Adrenal gland (tissue), 12 donors: Measurements from ENCODE around the gene LDB2. TPM values are rescaled to one million over a fixed set of nuclear protein-coding genes. Genes with fewer than 3 reads are reported as not detected.

Experiments
- DNase-seq, 7 donors: peaks; one replicate each; pipeline ENCODE4 v3.0.0-alpha.2; 2019 to 2020
- H3K27ac ChIP-seq, 5 donors: fragments of 200-600 bp; sonication (generic) in 4 of 5; 1 replicate in 3 of 5; 2 replicates in 2 of 5; pipeline versions ENCODE4 v1.5.1 to v1.8.0; 2016 to 2020; ENCODE audit warnings: mild to moderate bottlenecking in 1 of 5
- H3K27me3 ChIP-seq: fragments of 200-600 bp; 2 replicates; pipeline ENCODE4 v1.8.0; 2021
- H3K36me3 ChIP-seq, 2 donors: fragments of 200-600 bp; replicated peaks in 1 of 2; 1 replicate in 1 of 2; 2 replicates in 1 of 2; pipeline versions ENCODE4 v1.5.1 to v1.8.0; 2018 to 2022
- H3K4me1 ChIP-seq, 2 donors: fragments of 200-600 bp; replicated peaks in 1 of 2; 1 replicate in 1 of 2; 2 replicates in 1 of 2; pipeline versions ENCODE4 v1.5.1 to v1.8.0; 2018 to 2021
- H3K4me3 ChIP-seq, 4 donors: fragments of 200-600 bp; sonication (generic) in 3 of 4; one replicate each; pipeline ENCODE4 v1.5.1; 2016 to 2018
- H3K9me3 ChIP-seq, 3 donors: fragments of 200-600 bp; sonication (generic) in 1 of 3; replicated peaks in 1 of 3; 1 replicate in 2 of 3; 2 replicates in 1 of 3; pipeline versions ENCODE4 v1.5.1 to v1.8.0; 2016 to 2021
- POLR2A ChIP-seq, 2 donors: fragments of 450-650 bp; IDR thresholded peaks; one replicate each; pipeline ENCODE4 v1.6.1; 2017; ENCODE audit warnings: antibody characterized with exemption in 2 of 2, mild to moderate bottlenecking in 2 of 2, moderate library complexity in 1 of 2
- WGBS, 4 donors: extraction: QIAGEN DNeasy Blood & Tissue Kit in 2 of 4; methylation state at CpG; one replicate each; pipeline versions ENCODE4 v1.1.5 to v1.1.7; 2013 to 2017; 5-methylcytosine and 5-hydroxymethylcytosine counted together
- intact Hi-C, 2 donors: fragments of 100-400 bp; cut with DNase I; formaldehyde crosslinking; loops; one replicate each; pipeline versions ENCODE4 v1.14.1 to v1.15.0; 2022 to 2023
- polyA plus RNA-seq, 3 donors: library from polyadenylated mRNA; stranded (reverse); fragments of 200-250 nt in 2 of 3; fragments of 350-450 nt in 1 of 3; fragmentation: Illumina TruSeq in 1 of 3; extraction: RNeasy Lipid Tissue Mini Kit (QIAGEN cat#74804) in 1 of 3; gene quantifications; one replicate each; pipeline ENCODE4 v1.2.3, GENCODE V29; 2013 to 2014
- total RNA-seq, 9 donors: library from RNA; depleted of rRNA in 4 of 9; stranded (reverse); fragments of >200 nt in 4 of 9; fragments of 120-200 nt in 1 of 9; fragmentation: NEBNext Ultra II Directional in 1 of 9; extraction: Animal tissue kit (Norgen Biotek cat#: 25700) in 1 of 9; gene quantifications; one replicate each; pipeline versions ENCODE4 v1.1.0 to v1.2.4, GENCODE V29; 2013 to 2023
- TF ChIP-seq, protein P1 (sequence below), 6 experiments: fragments of 450-650 bp in 4 of 6; fragments of 200-600 bp in 2 of 6; sonication (generic) in 1 of 6; IDR thresholded peaks; 1 replicate in 5 of 6; 2 replicates in 1 of 6; pipeline versions ENCODE4 v1.5.1 to v1.8.0; 2016 to 2021; ENCODE audit warnings: antibody characterized with exemption in 6 of 6, mild to moderate bottlenecking in 2 of 6, moderate library complexity in 1 of 6
- donor health status: healthy with polysubstance abuse.
- donor health status: Bipolar disorder and iron deficiency.
- donor health status: DM: yes; HTN: yes; CAD: no.
- donor health status: DM: no; HTN: no; CAD: no.
- donor health status: DM: no; HTN: no; CAD: no.
- donor health status: DM: yes; HTN: yes; CAD: no.

Gene LDB2
- total and polyA plus RNA-seq, 12 donors, result 17.1 to 51.1 (median 27.0) TPM

DNA sequence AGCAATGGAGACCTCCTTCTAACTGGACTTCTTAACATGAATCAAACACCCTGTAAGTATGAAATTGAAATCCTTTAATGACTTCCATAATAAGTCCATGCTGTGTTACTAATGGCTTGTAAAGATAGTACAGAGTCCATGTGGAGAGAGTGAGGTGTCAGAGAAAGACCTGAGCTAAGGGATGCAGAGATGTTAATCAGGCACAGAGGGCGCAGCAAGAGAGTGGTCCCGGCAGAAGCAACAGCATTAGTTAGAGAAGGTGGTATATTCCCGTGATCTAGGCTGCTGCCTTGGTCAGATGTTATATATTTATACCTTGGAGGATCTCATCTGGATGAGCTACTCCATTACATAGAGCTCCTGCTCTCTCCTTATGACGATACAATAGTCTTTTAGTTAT is 295.3 kb downstream of the LDB2 start:
- Histone ChIP-seq H3K36me3 (no peaks in the 10 kb centered on the region), H3K27me3 (no peaks in the 10 kb centered on the region), H3K4me3 (no peak overlapping the region), H3K4me1 (peaks cover 0 to 7% of the 10 kb centered on the region in 2 donors), H3K9me3 (no peaks in the 10 kb centered on the region), H3K27ac (no peak overlapping the region)
- no peak for TF ChIP-seq POLR2A (IDR thresholded peaks at IDR 0.05)
- TF ChIP-seq, protein P1, sequence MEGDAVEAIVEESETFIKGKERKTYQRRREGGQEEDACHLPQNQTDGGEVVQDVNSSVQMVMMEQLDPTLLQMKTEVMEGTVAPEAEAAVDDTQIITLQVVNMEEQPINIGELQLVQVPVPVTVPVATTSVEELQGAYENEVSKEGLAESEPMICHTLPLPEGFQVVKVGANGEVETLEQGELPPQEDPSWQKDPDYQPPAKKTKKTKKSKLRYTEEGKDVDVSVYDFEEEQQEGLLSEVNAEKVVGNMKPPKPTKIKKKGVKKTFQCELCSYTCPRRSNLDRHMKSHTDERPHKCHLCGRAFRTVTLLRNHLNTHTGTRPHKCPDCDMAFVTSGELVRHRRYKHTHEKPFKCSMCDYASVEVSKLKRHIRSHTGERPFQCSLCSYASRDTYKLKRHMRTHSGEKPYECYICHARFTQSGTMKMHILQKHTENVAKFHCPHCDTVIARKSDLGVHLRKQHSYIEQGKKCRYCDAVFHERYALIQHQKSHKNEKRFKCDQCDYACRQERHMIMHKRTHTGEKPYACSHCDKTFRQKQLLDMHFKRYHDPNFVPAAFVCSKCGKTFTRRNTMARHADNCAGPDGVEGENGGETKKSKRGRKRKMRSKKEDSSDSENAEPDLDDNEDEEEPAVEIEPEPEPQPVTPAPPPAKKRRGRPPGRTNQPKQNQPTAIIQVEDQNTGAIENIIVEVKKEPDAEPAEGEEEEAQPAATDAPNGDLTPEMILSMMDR (IDR thresholded peaks at IDR 0.05), result no peak
- intact Hi-C loops, result no loop called here
- DNase-seq, result no peak
- WGBS, 4 donors, result 79 to 97% (median 90%) methylated on average over 4 of the region's 4 CpGs

DNA sequence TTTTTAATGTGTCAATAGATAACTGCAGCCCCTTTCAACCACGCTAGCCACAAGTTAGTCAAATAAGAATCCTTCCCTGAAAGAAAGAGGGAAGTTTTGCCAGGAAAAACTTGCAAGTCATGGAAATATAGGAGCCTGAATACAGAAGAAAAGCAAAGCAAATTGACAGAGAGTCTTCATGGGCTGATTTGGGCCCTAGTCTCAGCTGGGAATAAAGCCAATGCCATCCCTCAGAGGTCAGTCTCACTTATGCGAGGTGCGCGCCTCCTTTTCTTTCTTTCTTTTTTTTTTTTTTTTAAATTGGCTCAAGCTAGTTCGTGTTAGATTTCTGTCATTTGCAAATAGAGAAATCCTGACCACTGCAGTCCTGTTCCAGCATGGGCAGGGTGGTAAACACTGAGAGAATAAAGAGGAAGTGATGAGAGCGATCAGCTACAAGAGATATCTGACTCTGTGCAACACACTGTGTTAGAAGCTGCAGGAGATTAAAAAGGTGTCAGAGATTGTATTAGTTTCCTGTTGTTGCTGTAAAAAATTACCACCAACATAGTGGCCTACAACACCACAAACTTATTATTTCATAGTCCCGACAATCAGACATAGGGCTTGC is 299.7 kb downstream of the LDB2 start:
- intact Hi-C loops, result no loop called here
- no peak for TF ChIP-seq POLR2A (IDR thresholded peaks at IDR 0.05)
- TF ChIP-seq, protein P1 (IDR thresholded peaks at IDR 0.05), result no peak
- no peak overlapping the region for H3K27ac ChIP-seq
- no peaks in the 10 kb centered on the region for H3K36me3 ChIP-seq
- no peak overlapping the region for H3K4me3 ChIP-seq
- H3K9me3 ChIP-seq, result no peaks in the 10 kb centered on the region
- H3K27me3 ChIP-seq, result no peaks in the 10 kb centered on the region
- no peak for DNase-seq
- WGBS, 4 donors, result 64 to 76% (median 67%) methylated on average over 7 of the region's 7 CpGs
- H3K4me1 ChIP-seq, result no peaks in the 10 kb centered on the region

DNA sequence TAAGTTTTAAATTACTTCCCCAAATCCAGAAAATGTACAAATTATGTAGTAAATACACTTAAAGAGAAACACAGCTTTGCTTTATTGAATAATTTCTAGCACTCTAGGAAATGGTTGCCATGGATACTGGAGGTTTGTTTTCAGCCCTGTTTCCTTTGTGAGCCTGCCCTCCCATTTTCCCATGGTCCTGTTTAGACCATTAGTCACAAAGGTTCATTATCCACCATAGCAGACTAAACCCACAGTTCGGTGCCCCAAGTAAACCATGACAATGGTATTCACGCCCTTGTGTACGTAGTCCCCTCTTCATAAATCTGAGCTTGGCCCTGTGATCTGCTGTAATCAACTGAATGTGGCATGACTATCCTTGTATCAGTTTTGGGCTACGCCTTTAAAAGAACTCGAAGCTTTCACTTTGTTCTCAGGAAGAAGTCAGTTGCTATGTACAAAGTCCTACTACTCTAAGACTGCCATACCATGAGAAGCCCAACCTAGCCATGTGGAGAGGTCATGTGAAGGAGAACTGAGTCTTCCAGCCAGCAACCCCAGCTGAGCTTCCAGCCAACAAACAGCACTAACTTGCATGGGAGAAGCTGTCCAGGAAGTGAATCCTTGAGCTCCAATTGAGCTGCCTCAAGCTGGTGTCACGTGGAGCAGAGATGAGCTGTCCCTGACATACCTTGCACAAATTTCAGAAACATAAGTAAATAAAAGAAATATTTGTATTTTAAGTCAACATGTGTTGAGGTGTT is 300.4 kb downstream of the LDB2 start:
- 85 to 90% (median 87%) methylated on average over 6 of the region's 6 CpGs for WGBS, 4 donors
- no peaks in the 10 kb centered on the region for H3K9me3 ChIP-seq
- no peaks in the 10 kb centered on the region for H3K4me1 ChIP-seq
- no peaks in the 10 kb centered on the region for H3K27me3 ChIP-seq
- no peak overlapping the region for H3K4me3 ChIP-seq
- no peak for DNase-seq
- no peaks in the 10 kb centered on the region for H3K36me3 ChIP-seq
- no peak for TF ChIP-seq POLR2A (IDR thresholded peaks at IDR 0.05)
- TF ChIP-seq, protein P1 (IDR thresholded peaks at IDR 0.05), result no peak
- no peak overlapping the region for H3K27ac ChIP-seq
- intact Hi-C loops, result no loop called here

DNA sequence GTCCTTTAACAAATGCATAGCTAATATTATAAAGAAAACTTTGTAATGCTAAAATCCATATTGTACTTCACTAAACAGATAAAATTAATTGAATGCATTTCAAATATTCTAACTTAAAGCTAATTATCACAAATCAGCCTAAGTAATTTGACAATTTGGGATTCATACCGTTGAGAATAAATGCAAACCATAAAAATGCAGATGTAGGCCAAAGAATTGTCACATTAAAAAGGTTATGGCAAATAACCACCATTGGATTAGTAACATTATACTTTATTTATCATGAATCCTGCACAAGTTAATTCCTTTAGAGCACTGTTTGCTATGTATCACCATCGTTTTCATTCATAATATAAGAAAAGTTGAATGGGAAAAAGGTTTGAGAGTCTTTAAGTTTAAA is 301.0 kb downstream of the LDB2 start:
- Histone ChIP-seq H3K36me3 (no peaks in the 10 kb centered on the region), H3K27me3 (no peaks in the 10 kb centered on the region), H3K4me3 (no peak overlapping the region), H3K9me3 (no peaks in the 10 kb centered on the region), H3K4me1 (no peaks in the 10 kb centered on the region), H3K27ac (no peak overlapping the region)
- WGBS, 4 donors, result 40 to 91% (median 57%) methylated on average over 2 of the region's 2 CpGs
- intact Hi-C loops, result no loop called here
- TF ChIP-seq POLR2A (IDR thresholded peaks at IDR 0.05), result no peak
- TF ChIP-seq, protein P1 (IDR thresholded peaks at IDR 0.05), result no peak
- DNase-seq, result no peak
